WTC11 (cell line): Measurements from ENCODE around the gene DCXR. TPM values are rescaled to one million over a fixed set of nuclear protein-coding genes. Genes with fewer than 3 reads are reported as not detected.

Experiments used
- ATAC-seq: fragments of 200-7000 bp; cut with Tn5 transposase; 2 replicates; pipeline ENCODE4 v1.10.0; 2021; ENCODE audit warnings: mild to moderate bottlenecking, moderate library complexity
- CTCF ChIA-PET: fragments of 300-600 bp; sonication (Branson Sonifier 250); formaldehyde crosslinking; loops from one replicate; lab custom pipeline; 2021; ENCODE audit warnings: antibody characterized with exemption; lab: Charles Lee
- POLR2A ChIA-PET: fragments of 350-600 bp; sonication (Branson Sonifier 250); formaldehyde crosslinking; loops from one replicate; lab custom pipeline; 2021; ENCODE audit warnings: antibody characterized with exemption; lab: Charles Lee
- DNase-seq: peaks from one replicate; pipeline ENCODE4 v3.0.0; 2021; ENCODE audit warnings: low spot score
- H3K27ac Mint-ChIP-seq: 2 replicates; pipeline ENCODE4 v1.8.0; 2021; ENCODE audit warnings: mixed read lengths
- H3K27me3 Mint-ChIP-seq: 2 replicates; pipeline ENCODE4 v1.8.0; 2021; ENCODE audit warnings: low read depth, mild to moderate bottlenecking, moderate library complexity, mixed read lengths
- H3K36me3 Mint-ChIP-seq: 2 replicates; pipeline ENCODE4 v1.8.0; 2021; ENCODE audit warnings: mixed read lengths
- H3K4me1 Mint-ChIP-seq: 2 replicates; pipeline ENCODE4 v1.8.0; 2022; ENCODE audit warnings: mixed read lengths
- H3K4me3 Mint-ChIP-seq: 2 replicates; pipeline ENCODE4 v1.8.0; 2021; ENCODE audit warnings: mild to moderate bottlenecking, moderate library complexity, mixed read lengths
- H3K9me3 Mint-ChIP-seq: 2 replicates; pipeline ENCODE4 v1.8.0; 2021; ENCODE audit warnings: mixed read lengths
- EMX1 ChIP-seq: fragments of 250-450 bp; sonication (Bioruptor Pico); IDR thresholded peaks from 2 replicates; pipeline ENCODE4 v1.8.0; 2021; ENCODE audit warnings: mild to moderate bottlenecking
- GRHL2 ChIP-seq: fragments of 250-450 bp; sonication (Bioruptor Pico); IDR thresholded peaks from 2 replicates; pipeline ENCODE4 v1.8.0; 2022; ENCODE audit warnings: mild to moderate bottlenecking, moderate library complexity; ENCODE audit not compliant: insufficient replicate concordance, severe bottlenecking
- JAZF1 ChIP-seq: fragments of 250-450 bp; sonication (Bioruptor Pico); IDR thresholded peaks from 2 replicates; pipeline ENCODE4 v1.9.0; 2021; ENCODE audit warnings: moderate library complexity, mild to moderate bottlenecking, inconsistent platforms
- SMAD3 ChIP-seq: sonication (generic); formaldehyde crosslinking; IDR thresholded peaks from 2 replicates; pipeline ENCODE4 v1.8.0; 2022; ENCODE audit warnings: missing genetic modification reagents, mild to moderate bottlenecking, borderline replicate concordance
- ZNF219 ChIP-seq: sonication (generic); formaldehyde crosslinking; IDR thresholded peaks from 2 replicates; pipeline ENCODE4 v1.8.0; 2023; ENCODE audit warnings: missing genetic modification reagents, mild to moderate bottlenecking, borderline replicate concordance
- ZNF263 ChIP-seq: sonication (generic); formaldehyde crosslinking; IDR thresholded peaks from 2 replicates; pipeline ENCODE4 v1.8.1; 2022; ENCODE audit warnings: low read depth, mild to moderate bottlenecking, moderate library complexity, missing genetic modification reagents
- total RNA-seq: library from RNA; stranded (reverse); gene quantifications from 3 replicates; pipeline ENCODE4 v1.2.3, GENCODE V29; 2021
- TF ChIP-seq, protein P1 (sequence below): sonication (generic); formaldehyde crosslinking; IDR thresholded peaks from 2 replicates; pipeline ENCODE4 v1.8.0; 2023; ENCODE audit warnings: mild to moderate bottlenecking, missing genetic modification reagents
- TF ChIP-seq, protein P2 (sequence below): sonication (generic); formaldehyde crosslinking; IDR thresholded peaks from 2 replicates; pipeline ENCODE4 v1.8.0; 2022; ENCODE audit warnings: mild to moderate bottlenecking, missing genetic modification reagents
- TF ChIP-seq, protein P3 (sequence below): sonication (generic); formaldehyde crosslinking; IDR thresholded peaks from 2 replicates; pipeline ENCODE4 v1.8.1; 2022; ENCODE audit warnings: mild to moderate bottlenecking, moderate library complexity, missing genetic modification reagents
- TF ChIP-seq, protein P4 (sequence below): fragments of 250-450 bp; sonication (Bioruptor Pico); IDR thresholded peaks from 2 replicates; pipeline ENCODE4 v1.8.0; 2021; ENCODE audit warnings: mild to moderate bottlenecking

DCXR gene
- total RNA-seq, 1 experiment from 2014 or later = 130 TPM

DNA sequence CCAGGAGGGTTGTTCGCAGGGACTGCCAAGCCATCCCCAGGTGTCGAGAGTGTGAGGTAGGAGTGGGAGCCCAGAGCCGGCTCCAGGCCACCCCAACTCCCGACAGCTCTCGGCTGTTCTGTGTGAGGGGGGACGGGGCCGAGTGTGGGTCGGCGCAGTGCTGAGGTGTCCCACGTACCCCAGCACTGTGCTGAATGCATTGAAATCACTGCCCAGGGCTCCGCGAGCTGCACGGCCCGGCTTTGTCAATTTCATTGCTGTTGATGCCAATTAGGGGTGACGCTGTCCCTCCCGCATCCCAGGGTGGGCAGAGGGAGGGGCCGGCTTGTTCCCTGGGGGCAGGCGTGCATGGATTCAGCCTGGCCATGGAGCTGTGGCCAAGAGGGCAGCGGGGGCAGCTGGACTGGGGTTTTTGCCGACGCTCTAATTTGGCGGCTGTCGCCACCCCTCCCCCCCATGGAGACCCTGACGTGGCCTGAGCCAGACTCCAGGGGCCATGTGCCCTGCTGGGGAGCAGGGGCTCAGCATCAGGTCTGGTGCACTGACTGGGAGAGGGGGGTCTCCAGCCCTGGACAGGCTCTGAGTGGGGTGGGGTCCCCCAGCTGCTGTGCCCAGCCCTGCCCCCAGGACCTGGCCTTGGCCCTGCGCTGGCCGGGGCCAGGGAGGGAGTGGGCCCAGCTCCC lies 29.1 kb downstream of the DCXR start:
- no peaks in the 10 kb centered on the region for H3K36me3 Mint-ChIP-seq
- no peak for ATAC-seq
- DNase-seq = no peak
- no peaks in the 10 kb centered on the region for H3K27me3 Mint-ChIP-seq
- no peaks in the 10 kb centered on the region for H3K9me3 Mint-ChIP-seq
- H3K27ac Mint-ChIP-seq = 0 out of 2 replicates have a peak overlapping the region, but pooled peaks have one; percentile 27
- no peak overlapping the region for H3K4me3 Mint-ChIP-seq
- ChIA-PET POLR2A (no interaction called here), CTCF (interaction anchor here (3.0 kb wide), 1 partner anchor 12 kb away, joined by 16 read pairs; no protein-coding TSS in a partner anchor)
- no peaks in the 10 kb centered on the region for H3K4me1 Mint-ChIP-seq
- TF ChIP-seq, protein P1, sequence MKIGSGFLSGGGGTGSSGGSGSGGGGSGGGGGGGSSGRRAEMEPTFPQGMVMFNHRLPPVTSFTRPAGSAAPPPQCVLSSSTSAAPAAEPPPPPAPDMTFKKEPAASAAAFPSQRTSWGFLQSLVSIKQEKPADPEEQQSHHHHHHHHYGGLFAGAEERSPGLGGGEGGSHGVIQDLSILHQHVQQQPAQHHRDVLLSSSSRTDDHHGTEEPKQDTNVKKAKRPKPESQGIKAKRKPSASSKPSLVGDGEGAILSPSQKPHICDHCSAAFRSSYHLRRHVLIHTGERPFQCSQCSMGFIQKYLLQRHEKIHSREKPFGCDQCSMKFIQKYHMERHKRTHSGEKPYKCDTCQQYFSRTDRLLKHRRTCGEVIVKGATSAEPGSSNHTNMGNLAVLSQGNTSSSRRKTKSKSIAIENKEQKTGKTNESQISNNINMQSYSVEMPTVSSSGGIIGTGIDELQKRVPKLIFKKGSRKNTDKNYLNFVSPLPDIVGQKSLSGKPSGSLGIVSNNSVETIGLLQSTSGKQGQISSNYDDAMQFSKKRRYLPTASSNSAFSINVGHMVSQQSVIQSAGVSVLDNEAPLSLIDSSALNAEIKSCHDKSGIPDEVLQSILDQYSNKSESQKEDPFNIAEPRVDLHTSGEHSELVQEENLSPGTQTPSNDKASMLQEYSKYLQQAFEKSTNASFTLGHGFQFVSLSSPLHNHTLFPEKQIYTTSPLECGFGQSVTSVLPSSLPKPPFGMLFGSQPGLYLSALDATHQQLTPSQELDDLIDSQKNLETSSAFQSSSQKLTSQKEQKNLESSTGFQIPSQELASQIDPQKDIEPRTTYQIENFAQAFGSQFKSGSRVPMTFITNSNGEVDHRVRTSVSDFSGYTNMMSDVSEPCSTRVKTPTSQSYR (CRISPR knock-in tag) = no peak
- TF ChIP-seq ZNF219 (no peak), ZNF263 (CRISPR knock-in tag) (no peak)
- TF ChIP-seq, protein P2, sequence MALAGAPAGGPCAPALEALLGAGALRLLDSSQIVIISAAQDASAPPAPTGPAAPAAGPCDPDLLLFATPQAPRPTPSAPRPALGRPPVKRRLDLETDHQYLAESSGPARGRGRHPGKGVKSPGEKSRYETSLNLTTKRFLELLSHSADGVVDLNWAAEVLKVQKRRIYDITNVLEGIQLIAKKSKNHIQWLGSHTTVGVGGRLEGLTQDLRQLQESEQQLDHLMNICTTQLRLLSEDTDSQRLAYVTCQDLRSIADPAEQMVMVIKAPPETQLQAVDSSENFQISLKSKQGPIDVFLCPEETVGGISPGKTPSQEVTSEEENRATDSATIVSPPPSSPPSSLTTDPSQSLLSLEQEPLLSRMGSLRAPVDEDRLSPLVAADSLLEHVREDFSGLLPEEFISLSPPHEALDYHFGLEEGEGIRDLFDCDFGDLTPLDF = no peak

DNA sequence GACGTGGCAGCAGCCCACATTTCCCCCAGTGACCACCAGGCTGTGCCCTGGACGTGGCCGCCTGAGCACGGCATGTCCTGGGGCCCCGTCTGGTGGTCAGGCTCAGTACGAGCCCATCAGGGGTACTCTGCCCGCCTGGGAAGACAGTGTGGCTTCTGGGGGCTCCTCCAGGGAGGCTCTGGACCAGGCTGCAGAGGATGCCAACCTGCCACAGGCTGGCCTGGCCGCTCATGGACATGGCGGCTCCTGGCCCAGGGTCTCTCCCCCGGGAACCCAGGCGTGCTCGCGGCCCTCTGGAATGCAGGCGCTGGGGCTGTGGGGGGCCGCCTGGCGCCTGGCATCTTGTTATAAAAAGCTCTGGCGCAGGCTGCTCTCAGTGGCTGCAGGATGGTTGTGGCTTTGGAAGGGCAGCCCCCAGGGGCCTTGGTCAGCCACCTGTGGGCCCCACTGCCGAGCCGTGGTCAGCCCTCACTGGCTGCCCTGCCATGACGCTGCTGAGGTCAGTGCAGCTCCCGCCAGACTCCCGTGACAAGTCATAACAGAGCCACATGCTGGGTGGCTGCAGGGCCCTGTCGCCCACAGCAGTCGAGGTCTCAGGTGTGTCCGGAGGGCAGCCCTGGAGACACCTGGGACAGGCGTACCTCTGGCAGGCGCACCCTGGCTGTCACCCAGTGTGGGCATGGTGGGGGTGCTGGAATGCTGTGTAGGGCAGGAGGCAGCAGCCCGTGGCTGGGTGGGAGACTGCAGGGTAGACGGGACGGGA lies 29.8 kb downstream of the DCXR start:
- no peaks in the 10 kb centered on the region for H3K36me3 Mint-ChIP-seq
- H3K27me3 Mint-ChIP-seq = no peaks in the 10 kb centered on the region
- H3K9me3 Mint-ChIP-seq = no peaks in the 10 kb centered on the region
- H3K4me1 Mint-ChIP-seq = no peaks in the 10 kb centered on the region
- POLR2A ChIA-PET = no interaction called here
- TF ChIP-seq JAZF1 (CRISPR knock-in tag) (no peak), GRHL2 (no peak), SMAD3 (CRISPR knock-in tag) (no peak), EMX1 (CRISPR knock-in tag) (no peak), ZNF219 (no peak)
- TF ChIP-seq, protein P3, sequence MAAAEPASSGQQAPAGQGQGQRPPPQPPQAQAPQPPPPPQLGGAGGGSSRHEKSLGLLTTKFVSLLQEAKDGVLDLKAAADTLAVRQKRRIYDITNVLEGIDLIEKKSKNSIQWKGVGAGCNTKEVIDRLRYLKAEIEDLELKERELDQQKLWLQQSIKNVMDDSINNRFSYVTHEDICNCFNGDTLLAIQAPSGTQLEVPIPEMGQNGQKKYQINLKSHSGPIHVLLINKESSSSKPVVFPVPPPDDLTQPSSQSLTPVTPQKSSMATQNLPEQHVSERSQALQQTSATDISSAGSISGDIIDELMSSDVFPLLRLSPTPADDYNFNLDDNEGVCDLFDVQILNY (CRISPR knock-in tag) = no peak
- 0 out of 2 replicates have a peak overlapping the region, but pooled peaks have one; percentile 27 for H3K27ac Mint-ChIP-seq
- no peak for ATAC-seq
- CTCF ChIA-PET = interaction anchor here (3.0 kb wide), 1 partner anchor 13 kb away, joined by 16 read pairs; no protein-coding TSS in a partner anchor
- no peak overlapping the region for H3K4me3 Mint-ChIP-seq
- no peak for DNase-seq

DNA sequence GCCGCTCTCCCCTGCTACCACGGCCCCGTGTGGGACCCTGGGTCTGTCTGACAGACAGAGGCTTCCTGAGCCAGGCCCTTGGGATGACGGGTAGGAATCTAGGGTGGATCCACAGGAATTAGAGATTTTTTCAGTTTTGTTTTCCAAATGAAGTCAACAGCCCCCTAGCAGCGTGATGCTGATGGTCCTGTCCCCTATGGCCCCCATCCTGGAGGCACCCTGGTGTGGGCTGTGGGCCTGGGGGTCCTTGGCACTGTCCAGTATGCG lies 30.3 kb downstream of the DCXR start:
- TF ChIP-seq, protein P4, sequence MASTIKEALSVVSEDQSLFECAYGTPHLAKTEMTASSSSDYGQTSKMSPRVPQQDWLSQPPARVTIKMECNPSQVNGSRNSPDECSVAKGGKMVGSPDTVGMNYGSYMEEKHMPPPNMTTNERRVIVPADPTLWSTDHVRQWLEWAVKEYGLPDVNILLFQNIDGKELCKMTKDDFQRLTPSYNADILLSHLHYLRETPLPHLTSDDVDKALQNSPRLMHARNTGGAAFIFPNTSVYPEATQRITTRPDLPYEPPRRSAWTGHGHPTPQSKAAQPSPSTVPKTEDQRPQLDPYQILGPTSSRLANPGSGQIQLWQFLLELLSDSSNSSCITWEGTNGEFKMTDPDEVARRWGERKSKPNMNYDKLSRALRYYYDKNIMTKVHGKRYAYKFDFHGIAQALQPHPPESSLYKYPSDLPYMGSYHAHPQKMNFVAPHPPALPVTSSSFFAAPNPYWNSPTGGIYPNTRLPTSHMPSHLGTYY (CRISPR knock-in tag) = no peak
- Mint-ChIP-seq H3K4me1 (no peaks in the 10 kb centered on the region), H3K36me3 (no peaks in the 10 kb centered on the region), H3K27ac (no peak overlapping the region), H3K27me3 (no peaks in the 10 kb centered on the region), H3K9me3 (no peaks in the 10 kb centered on the region), H3K4me3 (no peak overlapping the region)
- no peak for ATAC-seq
- CTCF ChIA-PET = no interaction called here
- no peak for DNase-seq
- POLR2A ChIA-PET = no interaction called here
